NCI-H345 (cell line): ENCODE data around the gene TCF4.

Source experiments
- DNase-seq: peaks from one replicate; lab custom pipeline; 2025; lab: John Stamatoyannopoulos, UW

TCF4 gene

GRCh38 chr18:55440988-55441387 lies 147.0 kb downstream of the TCF4 start:
- no peak for DNase-seq

- no peak for DNase-seq
Measured at GRCh38 chr18:55439056-55439455, 148.9 kb downstream of the TCF4 start.

GRCh38 chr18:55435592-55435991 lies 152.4 kb downstream of the TCF4 start:
- no peak for DNase-seq

GRCh38 chr18:55433648-55434047 lies 154.3 kb downstream of the TCF4 start:
- no peak for DNase-seq

GRCh38 chr18:55433140-55433539 lies 154.9 kb downstream of the TCF4 start:
- DNase-seq: no peak

- DNase-seq: no peak
Measured at GRCh38 chr18:55432307-55433040, 155.5 kb downstream of the TCF4 start.

GRCh38 chr18:55430026-55430425 lies 158.0 kb downstream of the TCF4 start:
- no peak for DNase-seq

- no peak for DNase-seq
Measured at GRCh38 chr18:55427951-55428350, 160.0 kb downstream of the TCF4 start.

GRCh38 chr18:55425698-55426097 lies 162.3 kb downstream of the TCF4 start:
- no peak for DNase-seq

- DNase-seq: no peak
Measured at GRCh38 chr18:55422456-55423180, 165.4 kb downstream of the TCF4 start.

- DNase-seq: no peak
Measured at GRCh38 chr18:55421615-55422419, 166.2 kb downstream of the TCF4 start.

- DNase-seq: no peak
Measured at GRCh38 chr18:55421308-55421614, 166.7 kb downstream of the TCF4 start.

GRCh38 chr18:55420665-55421307 lies 167.2 kb downstream of the TCF4 start:
- no peak for DNase-seq

GRCh38 chr18:55419947-55420664 lies 167.9 kb downstream of the TCF4 start:
- DNase-seq: no peak

GRCh38 chr18:55419132-55419946 lies 168.7 kb downstream of the TCF4 start:
- DNase-seq: no peak

GRCh38 chr18:55418439-55418838 lies 169.6 kb downstream of the TCF4 start:
- no peak for DNase-seq

- no peak for DNase-seq
Measured at GRCh38 chr18:55416791-55417190, 171.2 kb downstream of the TCF4 start.

GRCh38 chr18:55415258-55415871 lies 172.6 kb downstream of the TCF4 start:
- DNase-seq: peak; percentile 75

- DNase-seq: no peak
Measured at GRCh38 chr18:55414475-55414874, 173.5 kb downstream of the TCF4 start.

- no peak for DNase-seq
Measured at GRCh38 chr18:55413474-55413873, 174.5 kb downstream of the TCF4 start.
